ENCODE data around the gene GOT1.

GOT1 gene

GRCh38 chr10:99387541-99387940, 42.9 kb downstream of the GOT1 start:
- H3K4me3 ChIP-seq (ENCODE audit: low read depth, low read length): no peak overlapping the region
- no peak for TF ChIP-seq CTCF (IDR thresholded peaks at IDR 0.05; ENCODE audit: low read depth, low read length)

- no peak for TF ChIP-seq CTCF (IDR thresholded peaks at IDR 0.05; ENCODE audit: low read depth, low read length)
- no peak overlapping the region for H3K4me3 ChIP-seq (ENCODE audit: low read depth, low read length)
Measured at GRCh38 chr10:99387071-99387470, 43.4 kb downstream of the GOT1 start.

GRCh38 chr10:99382176-99382575, 48.2 kb downstream of the GOT1 start:
- H3K4me3 ChIP-seq (ENCODE audit: low read depth, low read length): no peak overlapping the region
- TF ChIP-seq CTCF (IDR thresholded peaks at IDR 0.05; ENCODE audit: low read depth, low read length): no peak

GRCh38 chr10:99375426-99375825, 55.0 kb downstream of the GOT1 start:
- H3K4me3 ChIP-seq (ENCODE audit: low read depth, low read length): no peak overlapping the region
- no peak for TF ChIP-seq CTCF (IDR thresholded peaks at IDR 0.05; ENCODE audit: low read depth, low read length)

- H3K4me3 ChIP-seq (ENCODE audit: low read depth, low read length): no peak overlapping the region
- no peak for TF ChIP-seq CTCF (IDR thresholded peaks at IDR 0.05; ENCODE audit: low read depth, low read length)
Measured at GRCh38 chr10:99374972-99375371, 55.5 kb downstream of the GOT1 start.

GRCh38 chr10:99374526-99374925, 55.9 kb downstream of the GOT1 start:
- H3K4me3 ChIP-seq (ENCODE audit: low read depth, low read length): no peak overlapping the region
- TF ChIP-seq CTCF (IDR thresholded peaks at IDR 0.05; ENCODE audit: low read depth, low read length): no peak

- no peak overlapping the region for H3K4me3 ChIP-seq (ENCODE audit: low read depth, low read length)
- no peak for TF ChIP-seq CTCF (IDR thresholded peaks at IDR 0.05; ENCODE audit: low read depth, low read length)
Measured at GRCh38 chr10:99372546-99373271, 57.7 kb downstream of the GOT1 start.
